ENCODE data around the gene ARMH1.

ARMH1 gene

GRCh38 chr1:44670751-44671640 lies 3.5 kb upstream of the ARMH1 start:
- DNase-seq, result no peak

- no peak for DNase-seq
These were observed 2.1 kb upstream of the ARMH1 start for GRCh38 chr1:44672254-44672955.

GRCh38 chr1:44672961-44673674 lies 1.4 kb upstream of the ARMH1 start:
- DNase-seq, result no peak

- DNase-seq, result no peak
These were observed 820 bp upstream of the ARMH1 start for GRCh38 chr1:44673675-44674112.

GRCh38 chr1:44675186-44675585 lies 672 bp downstream of the ARMH1 start:
- DNase-seq, result no peak

- DNase-seq, result no peak
These were observed 2.1 kb downstream of the ARMH1 start for GRCh38 chr1:44676484-44677200.

- DNase-seq, result peak; percentile 47
These were observed 2.8 kb downstream of the ARMH1 start for GRCh38 chr1:44677201-44677766.

- DNase-seq, result no peak
These were observed 3.6 kb downstream of the ARMH1 start for GRCh38 chr1:44678120-44678519.

- DNase-seq, result no peak
These were observed 4.1 kb downstream of the ARMH1 start for GRCh38 chr1:44678626-44679025.

GRCh38 chr1:44679468-44679867 lies 5.0 kb downstream of the ARMH1 start:
- DNase-seq, result no peak

GRCh38 chr1:44681905-44682882 lies 7.7 kb downstream of the ARMH1 start:
- DNase-seq, result peak; percentile 54

- DNase-seq, result no peak
These were observed 8.4 kb downstream of the ARMH1 start for GRCh38 chr1:44682883-44683265.

- no peak for DNase-seq
These were observed 10.0 kb downstream of the ARMH1 start for GRCh38 chr1:44684525-44684924.

- DNase-seq, result no peak
These were observed 10.7 kb downstream of the ARMH1 start for GRCh38 chr1:44685218-44685617.

GRCh38 chr1:44685881-44686280 lies 11.4 kb downstream of the ARMH1 start:
- no peak for DNase-seq

- peak; percentile 47 for DNase-seq
These were observed 14.4 kb downstream of the ARMH1 start for GRCh38 chr1:44688760-44689446.

- no peak for DNase-seq
These were observed 14.9 kb downstream of the ARMH1 start for GRCh38 chr1:44689447-44689765.

GRCh38 chr1:44693159-44693558 lies 18.6 kb downstream of the ARMH1 start:
- no peak for DNase-seq

- no peak for DNase-seq
These were observed 19.4 kb downstream of the ARMH1 start for GRCh38 chr1:44693900-44694299.

GRCh38 chr1:44694863-44695478 lies 20.5 kb downstream of the ARMH1 start:
- DNase-seq, result no peak

Data from NCI-H69 (cell line).